RWPE2 (cell line): ENCODE results near the gene ZNF202.
"Not testable (repeated sequence)": the region's sequence is repeated elsewhere in the genome, so short reads cannot be mapped to it uniquely, and the experiment has no call there.

ENCODE experiments used
- ATAC-seq: fragments of 200-7000 bp; cut with Tn5 transposase; 3 replicates; pipeline ENCODE4 v1.9.1; 2021; ENCODE audit warnings: low read depth
- DNase-seq: peaks from one replicate; pipeline ENCODE4 v3.0.0-alpha.2; 2020; ENCODE audit warnings: low spot score
- H3K27ac ChIP-seq: fragments of 450-650 bp; 2 replicates; pipeline ENCODE4 v1.5.1; 2017; ENCODE audit warnings: mild to moderate bottlenecking; ENCODE audit not compliant: poor library complexity, severe bottlenecking
- H3K27me3 ChIP-seq: fragments of 250-450 bp; sonication (Bioruptor Pico); 2 replicates; pipeline ENCODE4 v1.5.1; 2021; ENCODE audit warnings: mild to moderate bottlenecking, moderate library complexity; ENCODE audit not compliant: insufficient read depth, poor library complexity, severe bottlenecking
- H3K36me3 ChIP-seq: fragments of 250-450 bp; sonication (Bioruptor Pico); 2 replicates; pipeline ENCODE4 v1.5.1; 2020; ENCODE audit warnings: low read depth, mild to moderate bottlenecking, moderate library complexity
- H3K4me1 ChIP-seq: fragments of 250-450 bp; sonication (Bioruptor Pico); 2 replicates; pipeline ENCODE4 v1.5.1; 2021; ENCODE audit warnings: mild to moderate bottlenecking, moderate library complexity; ENCODE audit not compliant: insufficient read depth, poor library complexity, severe bottlenecking
- H3K4me3 ChIP-seq: fragments of 250-450 bp; sonication (Bioruptor Pico); 2 replicates; pipeline ENCODE4 v1.5.1; 2021; ENCODE audit warnings: mild to moderate bottlenecking, moderate library complexity; ENCODE audit not compliant: severe bottlenecking
- H3K9me3 ChIP-seq: fragments of 250-450 bp; sonication (Bioruptor Pico); 2 replicates; pipeline ENCODE4 v1.5.1; 2021; ENCODE audit warnings: mild to moderate bottlenecking, moderate library complexity; ENCODE audit not compliant: severe bottlenecking
- TF ChIP-seq, protein P1 (sequence below): fragments of 450-650 bp; IDR thresholded peaks from one replicate; pipeline ENCODE4 v1.5.1; 2017; ENCODE audit warnings: mild to moderate bottlenecking, moderate library complexity; ENCODE audit not compliant: poor library complexity, severe bottlenecking

The ZNF202 gene

DNA sequence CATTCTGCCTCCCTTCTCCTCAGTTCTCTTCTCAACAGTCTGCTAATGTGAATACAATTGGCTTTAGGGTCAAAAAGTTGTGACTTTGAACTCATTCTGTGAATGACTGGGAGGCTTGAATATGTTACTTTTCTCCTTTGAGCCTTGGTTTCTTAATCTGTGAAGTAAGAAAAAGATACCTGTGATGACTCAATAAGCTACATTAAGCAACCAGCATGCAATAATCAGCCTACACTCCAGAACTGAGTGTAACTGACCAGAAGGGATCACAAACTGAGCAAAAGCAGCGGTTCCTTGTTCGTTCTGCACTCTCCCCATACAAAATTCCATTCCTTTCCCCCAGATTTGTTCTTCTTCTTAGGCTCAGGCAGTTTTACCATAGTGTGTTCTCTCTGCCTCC is 23.4 kb downstream of the ZNF202 start:
- Histone ChIP-seq H3K9me3 (no peaks in the 10 kb centered on the region), H3K36me3 (no peaks in the 10 kb centered on the region), H3K27ac (no peak overlapping the region), H3K4me3 (no peak overlapping the region), H3K27me3 (peaks cover 14% of the 10 kb centered on the region), H3K4me1 (no peaks in the 10 kb centered on the region)
- ATAC-seq (peak; percentile 29; the same call in 2 of the 3 replicates), DNase-seq (no peak)
- TF ChIP-seq, protein P1, sequence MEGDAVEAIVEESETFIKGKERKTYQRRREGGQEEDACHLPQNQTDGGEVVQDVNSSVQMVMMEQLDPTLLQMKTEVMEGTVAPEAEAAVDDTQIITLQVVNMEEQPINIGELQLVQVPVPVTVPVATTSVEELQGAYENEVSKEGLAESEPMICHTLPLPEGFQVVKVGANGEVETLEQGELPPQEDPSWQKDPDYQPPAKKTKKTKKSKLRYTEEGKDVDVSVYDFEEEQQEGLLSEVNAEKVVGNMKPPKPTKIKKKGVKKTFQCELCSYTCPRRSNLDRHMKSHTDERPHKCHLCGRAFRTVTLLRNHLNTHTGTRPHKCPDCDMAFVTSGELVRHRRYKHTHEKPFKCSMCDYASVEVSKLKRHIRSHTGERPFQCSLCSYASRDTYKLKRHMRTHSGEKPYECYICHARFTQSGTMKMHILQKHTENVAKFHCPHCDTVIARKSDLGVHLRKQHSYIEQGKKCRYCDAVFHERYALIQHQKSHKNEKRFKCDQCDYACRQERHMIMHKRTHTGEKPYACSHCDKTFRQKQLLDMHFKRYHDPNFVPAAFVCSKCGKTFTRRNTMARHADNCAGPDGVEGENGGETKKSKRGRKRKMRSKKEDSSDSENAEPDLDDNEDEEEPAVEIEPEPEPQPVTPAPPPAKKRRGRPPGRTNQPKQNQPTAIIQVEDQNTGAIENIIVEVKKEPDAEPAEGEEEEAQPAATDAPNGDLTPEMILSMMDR = no peak

- H3K4me3 ChIP-seq, H3K27ac ChIP-seq, ATAC-seq, H3K36me3 ChIP-seq, DNase-seq, H3K4me1 ChIP-seq, H3K9me3 ChIP-seq: not testable (repeated sequence)
- peaks cover 18% of the 10 kb centered on the region for H3K27me3 ChIP-seq
Observed at GRCh38 chr11:123712627-123713026, 28.8 kb downstream of the ZNF202 start.

DNA sequence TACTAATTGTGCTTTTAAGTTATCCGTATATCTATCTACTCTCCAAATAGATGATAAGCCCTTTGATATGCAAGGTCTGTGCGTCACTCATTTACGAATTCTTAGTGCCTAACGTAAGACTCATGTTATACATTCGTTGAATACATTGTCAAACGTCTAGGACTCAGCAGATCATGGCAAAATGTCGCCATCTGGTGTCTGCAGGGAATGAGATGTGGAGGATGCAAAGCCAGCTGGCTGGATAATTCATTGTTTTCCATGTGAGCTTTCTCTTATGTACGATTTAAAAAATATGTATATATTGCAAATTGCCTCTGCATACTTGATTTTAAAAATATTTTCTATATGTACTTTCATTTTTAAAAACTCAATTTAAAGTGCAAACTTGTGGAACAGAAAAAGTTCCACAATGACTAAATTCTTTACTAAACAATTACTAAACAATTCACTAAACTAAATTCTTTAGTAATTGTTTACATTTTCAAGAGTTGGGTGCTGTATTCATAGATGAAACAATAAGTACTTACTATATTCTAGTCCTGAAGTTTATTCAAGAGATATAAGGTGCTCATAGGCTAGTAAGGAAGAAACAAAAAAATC is 33.8 kb downstream of the ZNF202 start:
- TF ChIP-seq, protein P1 = peak; percentile 87
- Histone ChIP-seq H3K4me1 (no peaks in the 10 kb centered on the region), H3K9me3 (no peaks in the 10 kb centered on the region), H3K4me3 (no peak overlapping the region), H3K36me3 (no peaks in the 10 kb centered on the region), H3K27ac (no peak overlapping the region), H3K27me3 (peaks cover 4% of the 10 kb centered on the region)
- DNase-seq (no peak), ATAC-seq (peak; percentile 88)

DNA sequence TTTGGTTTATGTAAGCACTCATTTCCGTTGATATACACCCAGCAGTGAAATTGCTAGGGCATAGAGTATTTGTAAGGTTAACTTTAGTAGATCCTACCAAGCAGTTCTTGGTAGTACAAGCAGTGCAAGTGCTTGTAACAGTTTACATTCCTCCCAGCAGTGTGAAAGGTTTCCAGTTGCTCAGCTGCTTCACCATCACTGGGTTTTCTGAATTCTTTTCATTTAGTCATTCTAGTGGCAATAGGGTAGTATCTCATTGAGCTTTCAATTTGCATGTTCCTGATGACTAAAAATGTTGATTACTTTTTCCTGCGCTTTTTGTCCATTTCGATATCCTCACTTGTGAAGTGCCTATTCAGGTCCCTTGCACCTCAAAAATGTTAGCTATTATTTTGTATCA is 34.3 kb downstream of the ZNF202 start:
- DNase-seq (no peak), ATAC-seq (no peak)
- TF ChIP-seq, protein P1 = no peak
- no peaks in the 10 kb centered on the region for H3K4me1 ChIP-seq
- H3K27ac ChIP-seq = no peak overlapping the region
- H3K27me3 ChIP-seq = peaks cover 4% of the 10 kb centered on the region
- H3K36me3 ChIP-seq = no peaks in the 10 kb centered on the region
- no peak overlapping the region for H3K4me3 ChIP-seq
- H3K9me3 ChIP-seq = no peaks in the 10 kb centered on the region

DNA sequence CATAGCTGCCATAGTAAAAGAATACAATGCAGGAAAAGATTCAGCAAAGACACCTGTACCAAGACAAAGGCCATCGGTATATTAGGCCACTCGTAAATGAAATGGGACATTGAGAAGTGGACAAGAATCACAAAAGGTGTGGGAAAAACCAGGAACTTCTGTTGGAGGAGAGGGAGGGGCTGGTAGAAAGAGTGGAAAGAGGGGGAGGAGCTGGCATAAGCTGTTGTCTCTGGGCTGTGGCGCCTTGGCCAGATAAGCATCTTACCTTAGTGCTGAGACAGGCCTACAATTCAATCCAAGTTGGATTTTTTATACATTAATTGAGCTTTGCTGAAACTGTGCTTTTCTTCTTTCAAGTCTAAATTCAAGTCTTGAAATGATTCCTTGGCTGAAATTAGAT is 37.1 kb downstream of the ZNF202 start:
- Histone ChIP-seq H3K9me3 (no peaks in the 10 kb centered on the region), H3K4me1 (no peaks in the 10 kb centered on the region), H3K27ac (no peak overlapping the region), H3K36me3 (no peaks in the 10 kb centered on the region), H3K27me3 (no peaks in the 10 kb centered on the region), H3K4me3 (no peak overlapping the region)
- DNase-seq = no peak
- ATAC-seq = no peak
- TF ChIP-seq, protein P1 = no peak
